ENCODE results near the gene ZNF410. TPM values are rescaled to one million over a fixed set of nuclear protein-coding genes. Genes with fewer than 3 reads are reported as not detected.

Gene ZNF410
- total and polyA plus RNA-seq, 2 donors (not counting 3 experiments of a cell fraction or from before 2014, with no cell fraction given): 21.8 to 45.0 TPM

- Histone ChIP-seq H3K9me1 (replicated peaks; ENCODE audit: control insufficient read depth, extremely low read depth, insufficient read depth, low read length) (no peaks in the 10 kb centered on the region), H2AFZ (ENCODE audit: low read depth, low read length) (peak within 1 kb of the TSS; percentile 82), H3K27ac (ENCODE audit: insufficient read depth, low read depth, low read length) (peak within 1 kb of the TSS; percentile 46), H3K4me2 (ENCODE audit: insufficient read depth, low read length) (peak within 1 kb of the TSS; percentile 74), H3K27me3 (ENCODE audit: control insufficient read depth in 2 of 2, insufficient read depth in 2 of 2, low read length in 2 of 2) (no peaks in the 10 kb centered on the region), H3K9ac (replicated peaks; ENCODE audit: extremely low read depth, insufficient read depth, low read length) (peak within 1 kb of the TSS; percentile 74), H4K20me1 (replicated peaks; ENCODE audit: control insufficient read depth, extremely low read depth, insufficient read depth, low read length) (no peaks in the 10 kb centered on the region), H3K9me3 (replicated peaks; ENCODE audit: control insufficient read depth, insufficient read depth, low read length) (no peaks in the 10 kb centered on the region), H3K4me1 (ENCODE audit: control insufficient read depth, extremely low read depth, insufficient read depth, low read length) (peaks cover 5% of the 10 kb centered on the region), H3K79me2 (ENCODE audit: control insufficient read depth, insufficient read depth, low read length) (no peaks in the 10 kb centered on the region), H3K4me3 (replicated peaks in 1 of 3; ENCODE audit: insufficient read depth in 1 of 3, low read depth in 1 of 3, low read length in 3 of 3) (peak within 1 kb of the TSS; percentile 55 to 70 (median 64)), H3K36me3 (ENCODE audit: control insufficient read depth in 2 of 2, extremely low read depth in 1 of 2, insufficient read depth in 2 of 2, low read length in 2 of 2) (peaks cover 0 to 10% of the 10 kb centered on the region in 2 experiments)
- FAIRE-seq (peak; percentile 96), DNase-seq (ENCODE audit: low read depth, low spot score) (peak; percentile 98)
- dilution Hi-C loops (cut with MboI; ENCODE audit: extremely low pct_ligation_motif_present, low sequenced_read_pairs) (no loop called here), intact Hi-C loops (cut with micrococcal nuclease) (loop anchor here (1.0 to 5.0 kb wide), 3 partner anchors 64 to 87 kb away; partner anchors contain the start of genes BBOF1, ENTPD5 and ZNF410)
- CTCF ChIA-PET: interaction anchor here (1.0 kb wide), 2 partner anchors 14 to 15 kb away, joined by 3 to 7 read pairs; no protein-coding TSS in a partner anchor
- TSS peak; percentile 68 for BruUV-seq (replicated peaks)
- POLR2A ChIA-PET: interaction anchor here (0.6 to 0.8 kb wide), 2 partner anchors 64 to 344 kb away, joined by 3 read pairs; partner anchors contain the start of gene ZNF410
- peak in 1 of 2 donors; percentile 7 for TF ChIP-seq CTCF (IDR thresholded peaks at IDR 0.05; ENCODE audit: extremely low read depth in 1 of 2, insufficient read depth in 1 of 2, low read depth in 1 of 2, low read length in 2 of 2)
- no peak for TF ChIP-seq JUN (IDR thresholded peaks at IDR 0.05; ENCODE audit: borderline replicate concordance, insufficient read depth, insufficient read length, low read depth)
- TF ChIP-seq EZH2 (IDR thresholded peaks at IDR 0.05; ENCODE audit: borderline replicate concordance, low read depth, low read length, severe bottlenecking): no peak
- peak; percentile 73 for TF ChIP-seq POLR2A (IDR thresholded peaks at IDR 0.05; ENCODE audit: low read depth, low read length)
- no peak for TF ChIP-seq FOS (IDR thresholded peaks at IDR 0.05; ENCODE audit: borderline replicate concordance, insufficient read depth, low read length)
- no peak for TF ChIP-seq GATA2 (IDR thresholded peaks at IDR 0.05; ENCODE audit: insufficient read depth, insufficient read length, low read depth, low read length)
- peak; percentile 80 for TF ChIP-seq POLR2AphosphoS5 (IDR thresholded peaks at IDR 0.05; ENCODE audit: insufficient read depth, low read depth, low read length)
- TF ChIP-seq MYC (IDR thresholded peaks at IDR 0.05; ENCODE audit: low read depth, low read length): no peak
Observed at GRCh38 chr14:73949752-73950734, 63.4 kb downstream of the ZNF410 start, which contains the start of the genes COQ6 and FAM161B. TSS of gene COQ6 (plus strand) at chr14:73950302. CDS start at chr14:73950333, 31 bp downstream. TSS of gene FAM161B (minus strand) at chr14:73950094. CDS start at chr14:73950026, 68 bp downstream.

Data from endothelial cell of umbilical vein (primary cell).